Lower lobe of right lung (tissue), 2 donors: ENCODE results near the gene RGR. TPM values are rescaled to one million over a fixed set of nuclear protein-coding genes. Genes with fewer than 3 reads are reported as not detected.

Source experiments
- ATAC-seq, 2 donors: fragments of 200-7000 bp; cut with Tn5 transposase; one replicate each; pipeline ENCODE4 v1.9.1; 2020 to 2022; ENCODE audit warnings: mild to moderate bottlenecking in 2 of 2, moderate library complexity in 2 of 2
- DNase-seq: peaks from one replicate; pipeline ENCODE4 v3.0.0-alpha.2; 2020
- H3K27ac ChIP-seq: fragments of 200-600 bp; one replicate; pipeline ENCODE4 v1.8.0; 2022
- H3K27me3 ChIP-seq: fragments of 200-600 bp; one replicate; pipeline ENCODE4 v1.8.0; 2022; ENCODE audit warnings: low read depth
- H3K36me3 ChIP-seq: fragments of 200-600 bp; one replicate; pipeline ENCODE4 v1.8.0; 2022; ENCODE audit warnings: mild to moderate bottlenecking
- H3K4me1 ChIP-seq: fragments of 200-600 bp; one replicate; pipeline ENCODE4 v1.8.0; 2022
- H3K4me3 ChIP-seq: fragments of 200-600 bp; one replicate; pipeline ENCODE4 v1.8.0; 2022; ENCODE audit warnings: mild to moderate bottlenecking
- H3K9me3 ChIP-seq: fragments of 200-600 bp; one replicate; pipeline ENCODE4 v1.8.0; 2022
- intact Hi-C: fragments of 100-400 bp; cut with DNase I; formaldehyde crosslinking; loops from one replicate; pipeline ENCODE4 v1.11.0; 2022
- total RNA-seq: library from RNA; stranded (reverse); fragmentation: NEBNext Ultra II Directional; extraction: Animal tissue kit (Norgen Biotek cat#: 25700); gene quantifications from one replicate; pipeline ENCODE4 v1.2.1, GENCODE V29; 2021
- TF ChIP-seq, protein P1 (sequence below): fragments of 200-600 bp; IDR thresholded peaks from one replicate; pipeline ENCODE4 v1.8.0; 2022; ENCODE audit warnings: antibody characterized with exemption, mild to moderate bottlenecking
- donor health status: DM: no; HTN: yes; CAD: no; lungs with severe emphysema.

The RGR gene
- total RNA-seq, 1 donor from 2014 or later = not detected

DNA sequence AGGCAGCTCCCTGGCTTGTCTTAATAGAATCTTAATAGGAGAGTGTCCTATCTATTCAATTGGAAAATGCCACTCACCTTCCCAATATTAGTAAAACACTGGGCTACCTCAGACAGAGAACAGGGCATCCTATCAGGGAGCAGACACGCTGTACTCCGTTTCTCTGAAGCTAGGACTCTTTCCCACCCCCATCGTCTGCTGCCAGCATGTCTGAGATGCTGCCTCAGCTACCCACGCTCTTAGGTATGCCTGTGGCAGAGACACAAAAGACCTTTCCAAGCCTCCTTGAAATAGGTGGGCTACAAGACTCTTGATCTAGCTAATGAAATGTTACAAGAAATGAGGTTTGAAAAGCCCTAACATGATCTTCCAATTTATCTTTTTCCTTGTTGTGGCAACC lies 17.0 kb upstream of the RGR start:
- Histone ChIP-seq H3K27ac (no peak overlapping the region), H3K4me3 (no peak overlapping the region), H3K36me3 (no peaks in the 10 kb centered on the region), H3K9me3 (no peaks in the 10 kb centered on the region), H3K27me3 (no peaks in the 10 kb centered on the region), H3K4me1 (no peaks in the 10 kb centered on the region)
- no peak for DNase-seq
- no peak for ATAC-seq
- intact Hi-C loops = no loop called here
- TF ChIP-seq, protein P1, sequence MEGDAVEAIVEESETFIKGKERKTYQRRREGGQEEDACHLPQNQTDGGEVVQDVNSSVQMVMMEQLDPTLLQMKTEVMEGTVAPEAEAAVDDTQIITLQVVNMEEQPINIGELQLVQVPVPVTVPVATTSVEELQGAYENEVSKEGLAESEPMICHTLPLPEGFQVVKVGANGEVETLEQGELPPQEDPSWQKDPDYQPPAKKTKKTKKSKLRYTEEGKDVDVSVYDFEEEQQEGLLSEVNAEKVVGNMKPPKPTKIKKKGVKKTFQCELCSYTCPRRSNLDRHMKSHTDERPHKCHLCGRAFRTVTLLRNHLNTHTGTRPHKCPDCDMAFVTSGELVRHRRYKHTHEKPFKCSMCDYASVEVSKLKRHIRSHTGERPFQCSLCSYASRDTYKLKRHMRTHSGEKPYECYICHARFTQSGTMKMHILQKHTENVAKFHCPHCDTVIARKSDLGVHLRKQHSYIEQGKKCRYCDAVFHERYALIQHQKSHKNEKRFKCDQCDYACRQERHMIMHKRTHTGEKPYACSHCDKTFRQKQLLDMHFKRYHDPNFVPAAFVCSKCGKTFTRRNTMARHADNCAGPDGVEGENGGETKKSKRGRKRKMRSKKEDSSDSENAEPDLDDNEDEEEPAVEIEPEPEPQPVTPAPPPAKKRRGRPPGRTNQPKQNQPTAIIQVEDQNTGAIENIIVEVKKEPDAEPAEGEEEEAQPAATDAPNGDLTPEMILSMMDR = no peak

DNA sequence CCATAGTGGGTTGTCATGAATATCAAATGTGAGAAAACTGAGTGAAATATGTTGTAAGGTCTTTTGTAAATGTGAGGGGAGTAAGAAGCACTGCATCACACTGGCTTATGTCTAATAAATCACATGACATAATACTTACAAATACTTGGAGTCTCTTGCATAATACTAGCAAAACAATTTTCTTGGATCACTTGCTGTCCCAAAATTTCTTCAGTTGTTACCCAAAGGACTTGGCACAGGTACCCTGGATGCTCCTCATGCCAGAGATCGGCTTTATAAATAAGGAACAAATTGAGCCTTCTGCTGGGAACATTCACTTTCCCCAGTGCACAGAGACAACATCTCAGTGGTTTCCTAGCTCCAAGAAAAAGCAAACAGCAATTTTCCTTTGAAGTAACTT lies 14.5 kb upstream of the RGR start:
- H3K9me3 ChIP-seq = no peaks in the 10 kb centered on the region
- no peak overlapping the region for H3K27ac ChIP-seq
- ATAC-seq (no peak), DNase-seq (no peak)
- H3K27me3 ChIP-seq = no peaks in the 10 kb centered on the region
- no peak overlapping the region for H3K4me3 ChIP-seq
- TF ChIP-seq, protein P1 = no peak
- H3K36me3 ChIP-seq = no peaks in the 10 kb centered on the region
- H3K4me1 ChIP-seq = no peaks in the 10 kb centered on the region
- intact Hi-C loops = no loop called here

DNA sequence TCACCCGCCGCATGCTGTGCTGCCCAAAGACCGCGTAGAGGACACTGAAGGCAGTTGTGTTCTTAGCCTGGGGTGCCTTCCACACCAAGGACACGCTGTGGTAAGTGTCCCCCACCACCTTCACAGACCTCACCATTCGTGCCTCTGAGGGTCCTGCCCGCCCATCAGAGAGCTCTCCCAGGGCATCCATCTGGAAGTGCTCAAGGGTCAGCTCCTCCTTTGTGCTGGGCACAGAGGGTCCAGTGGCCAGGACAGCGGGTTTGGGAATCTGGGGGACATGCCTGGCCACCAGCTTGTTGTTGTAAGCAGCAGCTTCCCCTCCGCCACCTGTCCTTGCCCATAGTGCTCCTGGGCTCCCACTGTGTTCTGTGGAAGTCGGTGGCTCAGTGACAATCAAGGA lies 12.5 kb upstream of the RGR start:
- Histone ChIP-seq H3K9me3 (no peaks in the 10 kb centered on the region), H3K27ac (no peak overlapping the region), H3K36me3 (no peaks in the 10 kb centered on the region), H3K4me1 (no peaks in the 10 kb centered on the region), H3K4me3 (no peak overlapping the region), H3K27me3 (peaks cover 4% of the 10 kb centered on the region)
- intact Hi-C loops = no loop called here
- DNase-seq (no peak), ATAC-seq (no peak)
- TF ChIP-seq, protein P1 = no peak

DNA sequence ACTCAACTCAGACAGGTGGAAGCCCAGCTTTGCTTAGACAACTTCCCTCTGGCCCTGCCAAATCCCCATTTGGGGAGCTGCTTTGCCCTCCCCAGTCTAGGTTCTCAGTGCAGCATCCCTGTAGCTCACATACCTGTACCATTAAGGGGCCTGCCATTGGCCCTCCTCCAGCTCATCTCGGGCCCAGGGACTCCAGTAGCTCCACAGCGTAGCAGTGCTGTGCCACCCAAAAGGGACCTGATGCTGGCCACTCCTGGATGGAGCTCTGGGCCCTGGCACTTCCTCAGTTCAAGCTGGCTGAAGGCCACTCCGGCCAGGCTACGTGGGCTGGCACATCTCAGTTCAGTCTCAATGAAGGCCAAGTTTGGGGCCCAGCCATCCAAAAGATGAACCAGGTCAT lies 10.9 kb upstream of the RGR start:
- H3K27me3 ChIP-seq = peaks cover 5% of the 10 kb centered on the region
- no peak overlapping the region for H3K4me3 ChIP-seq
- intact Hi-C loops = no loop called here
- no peaks in the 10 kb centered on the region for H3K36me3 ChIP-seq
- no peak overlapping the region for H3K27ac ChIP-seq
- no peak for DNase-seq
- H3K4me1 ChIP-seq = no peaks in the 10 kb centered on the region
- ATAC-seq = no peak
- no peaks in the 10 kb centered on the region for H3K9me3 ChIP-seq
- TF ChIP-seq, protein P1 = no peak

DNA sequence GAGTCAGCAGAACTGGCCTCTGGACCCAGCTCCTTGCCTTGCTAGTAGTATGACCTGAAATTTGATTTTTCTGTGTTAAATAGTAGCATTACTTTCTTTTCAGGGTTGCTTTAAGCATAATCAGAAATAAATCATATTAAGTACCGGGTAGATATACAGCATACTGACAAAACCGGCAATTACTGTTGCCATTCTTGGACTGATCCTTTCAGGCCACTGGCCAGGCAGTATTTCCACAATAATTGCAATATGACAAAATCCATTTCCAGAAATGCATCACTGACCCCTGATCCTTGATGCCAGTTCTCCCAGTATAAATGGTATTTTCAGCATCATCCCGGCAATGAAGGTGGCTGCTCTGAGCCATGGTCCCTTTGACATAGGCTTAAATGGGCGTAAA lies 10.4 kb upstream of the RGR start:
- TF ChIP-seq, protein P1 = no peak
- Histone ChIP-seq H3K9me3 (no peaks in the 10 kb centered on the region), H3K4me3 (no peak overlapping the region), H3K27ac (no peak overlapping the region), H3K27me3 (peaks cover 5% of the 10 kb centered on the region), H3K4me1 (no peaks in the 10 kb centered on the region), H3K36me3 (no peaks in the 10 kb centered on the region)
- intact Hi-C loops = no loop called here
- ATAC-seq (no peak), DNase-seq (no peak)

DNA sequence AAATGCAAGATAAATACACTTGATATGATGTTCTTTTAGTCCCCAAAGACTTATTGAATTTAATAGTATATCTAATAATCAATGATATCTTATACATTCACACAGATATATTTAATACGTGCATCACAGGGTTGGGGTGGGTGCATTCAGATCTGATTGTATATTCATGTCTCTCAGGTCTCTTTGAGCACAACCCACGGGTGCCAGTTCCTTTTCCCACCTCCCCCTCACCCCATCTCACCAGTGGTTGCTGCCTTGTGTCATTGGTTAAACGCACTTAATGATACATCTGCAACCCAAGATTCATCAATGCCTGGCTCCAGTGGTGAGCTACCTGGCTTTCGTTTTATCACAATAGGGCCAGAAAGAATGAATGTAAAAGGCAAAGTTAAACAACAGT lies 9.8 kb upstream of the RGR start:
- TF ChIP-seq, protein P1 = no peak
- Histone ChIP-seq H3K9me3 (no peaks in the 10 kb centered on the region), H3K27me3 (peaks cover 5% of the 10 kb centered on the region), H3K36me3 (no peaks in the 10 kb centered on the region), H3K27ac (no peak overlapping the region), H3K4me1 (no peaks in the 10 kb centered on the region), H3K4me3 (no peak overlapping the region)
- ATAC-seq (no peak), DNase-seq (no peak)
- intact Hi-C loops = no loop called here
